Fibroblast of lung (primary cell): ENCODE measurements around the gene FTO. TPM values are rescaled to one million over a fixed set of nuclear protein-coding genes. Genes with fewer than 3 reads are reported as not detected.

Experiments
- DNase-seq, 2 donors: peaks; one replicate each; pipeline versions ENCODE4 v3.0.0 to v3.0.0-alpha.2; 2010; ENCODE audit warnings: low read depth in 2 of 2
- H2AFZ ChIP-seq: 2 replicates; pipeline ENCODE4 v1.5.1; 2012; ENCODE audit warnings: low read length, control low read depth, inconsistent platforms
- H3K27ac ChIP-seq: 2 replicates; pipeline ENCODE4 v1.5.1; 2011; ENCODE audit warnings: low read length, control low read depth; ENCODE audit not compliant: insufficient read depth
- H3K27me3 ChIP-seq: 2 replicates; pipeline ENCODE4 v1.5.1; 2011; ENCODE audit warnings: mild to moderate bottlenecking, low read length; ENCODE audit not compliant: control insufficient read depth, insufficient read depth
- H3K36me3 ChIP-seq: 2 replicates; pipeline ENCODE4 v1.5.1; 2011; ENCODE audit warnings: low read length; ENCODE audit not compliant: control insufficient read depth, insufficient read depth
- H3K4me1 ChIP-seq: 2 replicates; pipeline ENCODE4 v1.5.1; 2011; ENCODE audit warnings: low read length; ENCODE audit not compliant: control insufficient read depth, insufficient read depth; ENCODE audit errors: extremely low read depth
- H3K4me2 ChIP-seq: 2 replicates; pipeline ENCODE4 v1.5.1; 2011; ENCODE audit warnings: low read length, control low read depth; ENCODE audit not compliant: insufficient read depth; ENCODE audit errors: extremely low read depth
- H3K4me3 ChIP-seq, 4 experiments: fragments of 200-600 bp in 1 of 4; sonication (generic) in 1 of 4; replicated peaks in 1 of 4; 2 replicates each; pipeline ENCODE4 v1.5.1; 2011 to 2016; ENCODE audit warnings: low read length in 4 of 4, low read depth in 3 of 4, mild to moderate bottlenecking in 3 of 4, control low read depth in 2 of 4, inconsistent platforms in 1 of 4, mixed read lengths in 1 of 4; ENCODE audit not compliant: insufficient read depth in 1 of 4; ENCODE audit errors: control extremely low read depth in 1 of 4
- H3K79me2 ChIP-seq: 2 replicates; pipeline ENCODE4 v1.5.1; 2012; ENCODE audit warnings: mild to moderate bottlenecking, low read length, inconsistent platforms; ENCODE audit not compliant: control insufficient read depth, insufficient read depth
- H3K9ac ChIP-seq: 2 replicates; pipeline ENCODE4 v1.5.1; 2011; ENCODE audit warnings: mild to moderate bottlenecking, low read length, control low read depth; ENCODE audit not compliant: insufficient read depth
- H3K9me3 ChIP-seq: 2 replicates; pipeline ENCODE4 v1.5.1; 2012; ENCODE audit warnings: low read depth, low read length; ENCODE audit not compliant: control insufficient read depth, insufficient read depth
- H4K20me1 ChIP-seq: 2 replicates; pipeline ENCODE4 v1.5.1; 2011; ENCODE audit warnings: low read length; ENCODE audit not compliant: control insufficient read depth, insufficient read depth; ENCODE audit errors: extremely low read depth
- EZH2 ChIP-seq: IDR thresholded peaks from 2 replicates; pipeline ENCODE4 v1.5.1; 2012; ENCODE audit warnings: low read length, control low read depth, mild to moderate bottlenecking; ENCODE audit errors: missing control alignments
- polyA plus RNA-seq, 2 donors: library from polyadenylated mRNA; depleted of rRNA in 1 of 2; stranded (reverse) in 1 of 2; unstranded in 1 of 2; fragments of >200 nt; gene quantifications; 2 replicates each; pipeline ENCODE4 v1.2.1, GENCODE V29; 2011 to 2012; ENCODE audit warnings: missing spikeins in 1 of 2
- total RNA-seq: library from RNA; depleted of rRNA; stranded (reverse); fragments of >200 nt; gene quantifications from 2 replicates; pipeline ENCODE4 v1.2.1, GENCODE V29; 2014
- TF ChIP-seq, protein P1 (sequence below), 2 donors: IDR thresholded peaks in 1 of 2; conservative IDR thresholded peaks in 1 of 2; 1 replicate in 1 of 2; 2 replicates in 1 of 2; pipeline ENCODE4 v1.5.1; 2011 to 2012; ENCODE audit warnings: low read length in 2 of 2, control low read depth in 1 of 2, inconsistent platforms in 1 of 2, low read depth in 1 of 2, mild to moderate bottlenecking in 1 of 2

FTO gene
- total and polyA plus RNA-seq, 2 donors (not counting 1 experiment from before 2014, with no cell fraction given), result 61.1 to 97.6 TPM

DNA sequence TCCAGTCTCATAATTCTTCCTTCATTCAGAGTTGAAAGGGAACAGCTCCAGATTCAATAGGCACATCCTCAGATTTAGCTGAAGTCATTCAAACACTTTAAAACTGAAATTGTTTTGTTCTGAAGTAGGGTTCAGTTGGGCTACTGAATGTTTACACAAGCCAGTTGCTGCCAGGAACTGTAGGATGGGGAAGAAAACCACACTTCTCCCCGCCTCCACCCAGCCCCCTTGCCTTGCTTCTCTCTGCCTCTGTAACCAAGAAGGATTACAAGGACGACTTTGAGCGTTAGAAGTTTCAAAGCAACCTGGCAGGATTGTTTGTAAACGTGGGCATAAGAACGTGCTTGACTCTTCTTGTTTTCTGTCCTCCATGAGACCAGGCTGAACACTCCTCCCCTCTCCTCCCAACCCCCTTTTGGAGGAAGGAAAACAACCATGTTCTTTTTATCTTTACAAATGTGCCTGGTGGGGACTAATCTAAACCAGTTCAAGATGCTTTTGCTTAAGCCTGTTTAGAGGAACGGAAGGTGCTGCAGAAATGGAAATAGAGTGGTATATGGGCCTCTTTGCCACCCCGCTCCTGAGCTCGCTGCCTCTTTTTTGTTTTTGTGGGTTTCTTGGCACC lies 287.9 kb downstream of the FTO start:
- peak; percentile 84 for DNase-seq
- Histone ChIP-seq H3K36me3 (no peaks in the 10 kb centered on the region), H3K4me3 (peak overlapping the region in 1 of 4 experiments; percentile 24), H3K79me2 (no peaks in the 10 kb centered on the region), H2AFZ (no peak overlapping the region), H3K4me2 (no peak overlapping the region), H3K4me1 (peaks cover 2% of the 10 kb centered on the region), H3K9ac (no peak overlapping the region), H4K20me1 (no peaks in the 10 kb centered on the region), H3K9me3 (no peaks in the 10 kb centered on the region), H3K27ac (no peak overlapping the region), H3K27me3 (no peaks in the 10 kb centered on the region)
- TF ChIP-seq, protein P1, sequence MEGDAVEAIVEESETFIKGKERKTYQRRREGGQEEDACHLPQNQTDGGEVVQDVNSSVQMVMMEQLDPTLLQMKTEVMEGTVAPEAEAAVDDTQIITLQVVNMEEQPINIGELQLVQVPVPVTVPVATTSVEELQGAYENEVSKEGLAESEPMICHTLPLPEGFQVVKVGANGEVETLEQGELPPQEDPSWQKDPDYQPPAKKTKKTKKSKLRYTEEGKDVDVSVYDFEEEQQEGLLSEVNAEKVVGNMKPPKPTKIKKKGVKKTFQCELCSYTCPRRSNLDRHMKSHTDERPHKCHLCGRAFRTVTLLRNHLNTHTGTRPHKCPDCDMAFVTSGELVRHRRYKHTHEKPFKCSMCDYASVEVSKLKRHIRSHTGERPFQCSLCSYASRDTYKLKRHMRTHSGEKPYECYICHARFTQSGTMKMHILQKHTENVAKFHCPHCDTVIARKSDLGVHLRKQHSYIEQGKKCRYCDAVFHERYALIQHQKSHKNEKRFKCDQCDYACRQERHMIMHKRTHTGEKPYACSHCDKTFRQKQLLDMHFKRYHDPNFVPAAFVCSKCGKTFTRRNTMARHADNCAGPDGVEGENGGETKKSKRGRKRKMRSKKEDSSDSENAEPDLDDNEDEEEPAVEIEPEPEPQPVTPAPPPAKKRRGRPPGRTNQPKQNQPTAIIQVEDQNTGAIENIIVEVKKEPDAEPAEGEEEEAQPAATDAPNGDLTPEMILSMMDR (conservative IDR thresholded peaks at IDR 0.05 in 1 of 2, IDR thresholded peaks at IDR 0.05 in 1 of 2; ENCODE audit: low read depth in 1 of 2, low read length in 2 of 2), result no peak
- no peak for TF ChIP-seq EZH2

DNA sequence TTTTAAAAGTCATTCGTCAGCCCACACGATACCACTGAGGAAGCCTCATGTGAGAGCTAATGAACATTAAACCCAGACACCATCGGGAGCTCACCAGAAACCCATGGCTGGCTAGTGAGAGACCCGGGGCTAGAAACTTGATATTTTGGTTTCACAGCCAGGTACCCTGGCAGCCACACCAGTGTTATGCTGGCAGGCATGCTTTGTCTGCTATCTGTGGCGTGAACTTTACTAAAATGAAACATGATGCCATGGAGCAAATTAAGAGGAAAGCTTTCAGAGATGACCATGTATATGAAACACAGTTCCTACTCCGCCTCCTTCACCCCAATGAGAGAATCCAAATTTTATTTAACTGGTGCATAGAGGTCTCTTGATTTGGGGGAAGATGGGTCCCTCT lies 291.4 kb downstream of the FTO start:
- peaks cover 2% of the 10 kb centered on the region for H3K4me1 ChIP-seq
- no peak overlapping the region for H3K9ac ChIP-seq
- H3K9me3 ChIP-seq, result no peaks in the 10 kb centered on the region
- H4K20me1 ChIP-seq, result no peaks in the 10 kb centered on the region
- no peak for DNase-seq
- no peaks in the 10 kb centered on the region for H3K36me3 ChIP-seq
- no peaks in the 10 kb centered on the region for H3K79me2 ChIP-seq
- no peak overlapping the region for H2AFZ ChIP-seq
- no peak overlapping the region for H3K4me2 ChIP-seq
- TF ChIP-seq EZH2, result no peak
- TF ChIP-seq, protein P1 (conservative IDR thresholded peaks at IDR 0.05 in 1 of 2, IDR thresholded peaks at IDR 0.05 in 1 of 2; ENCODE audit: low read depth in 1 of 2, low read length in 2 of 2), result no peak
- H3K27ac ChIP-seq, result no peak overlapping the region
- no peak overlapping the region for H3K4me3 ChIP-seq
- no peaks in the 10 kb centered on the region for H3K27me3 ChIP-seq

DNA sequence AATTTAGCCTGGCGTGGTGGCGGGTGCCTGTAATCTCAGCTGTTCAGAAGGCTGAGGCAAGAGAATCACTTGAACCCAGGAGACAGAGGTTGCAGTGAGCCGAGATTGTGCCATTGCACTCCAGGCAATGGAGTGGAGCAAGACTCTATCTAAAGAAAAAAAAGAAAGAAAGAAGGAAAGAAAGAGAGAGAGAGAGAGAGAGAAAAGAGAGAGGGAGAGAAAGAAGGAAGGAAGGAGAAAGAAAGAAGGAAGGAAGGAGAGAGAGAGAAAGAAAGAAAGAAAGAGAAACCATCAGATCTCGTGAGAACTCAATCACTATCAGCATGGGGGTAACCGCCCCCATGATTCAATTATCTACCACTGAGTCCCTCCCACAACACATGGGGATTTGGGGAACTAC lies 293.0 kb downstream of the FTO start:
- Histone ChIP-seq H3K4me2 (no peak overlapping the region), H3K27me3 (no peaks in the 10 kb centered on the region), H4K20me1 (no peaks in the 10 kb centered on the region), H3K27ac (no peak overlapping the region), H3K9ac (no peak overlapping the region), H3K9me3 (no peaks in the 10 kb centered on the region), H3K36me3 (no peaks in the 10 kb centered on the region), H2AFZ (no peak overlapping the region), H3K79me2 (no peaks in the 10 kb centered on the region), H3K4me1 (no peaks in the 10 kb centered on the region), H3K4me3 (no peak overlapping the region)
- TF ChIP-seq, protein P1 (conservative IDR thresholded peaks at IDR 0.05 in 1 of 2, IDR thresholded peaks at IDR 0.05 in 1 of 2; ENCODE audit: low read depth in 1 of 2, low read length in 2 of 2), result no peak
- TF ChIP-seq EZH2, result no peak
- DNase-seq, result no peak
